ENCODE measurements around the gene BTBD18. TPM values are rescaled to one million over a fixed set of nuclear protein-coding genes. Genes with fewer than 3 reads are reported as not detected.

BTBD18 gene
- total and polyA plus RNA-seq, 2 experiments from 2014 or later, result 0.39 TPM; not detected in 1

DNA sequence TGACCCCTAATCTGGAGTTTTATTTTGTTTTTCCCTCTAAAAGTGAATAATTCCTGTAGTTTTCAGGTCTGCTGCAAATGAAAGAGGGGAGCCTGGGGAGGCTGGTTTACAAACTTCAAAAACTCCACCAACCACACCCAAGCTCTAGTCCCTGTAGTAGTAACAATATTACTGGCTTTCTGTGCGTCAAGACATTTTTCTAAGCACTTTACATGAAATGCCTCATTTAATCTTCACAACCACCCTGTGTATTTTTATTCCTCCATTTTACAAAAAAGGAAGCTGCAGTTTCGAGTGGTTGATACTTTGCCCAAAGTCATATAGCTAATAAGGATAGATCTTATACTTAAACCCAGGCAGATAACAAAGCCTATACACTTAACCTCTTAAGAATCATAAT lies 33.5 kb upstream of the BTBD18 start:
- H3K4me2 ChIP-seq, result no peak overlapping the region
- H3K9me2 ChIP-seq (replicated peaks; ENCODE audit: insufficient read depth), result no peaks in the 10 kb centered on the region
- DNase-seq (ENCODE audit: low spot score), result no peak
- WGBS (ENCODE audit: low lambda C conversion rate, missing lambda C conversion rate), result 95% methylated on average over 2 of the region's 2 CpGs
- H3K9me3 ChIP-seq (ENCODE audit: low read depth), result no peaks in the 10 kb centered on the region
- no peak overlapping the region for H2AFZ ChIP-seq
- no peak overlapping the region for H3K4me3 ChIP-seq
- H3K27ac ChIP-seq, result no peak overlapping the region
- peaks cover 38% of the 10 kb centered on the region for H4K20me1 ChIP-seq (ENCODE audit: insufficient read depth, poor library complexity, severe bottlenecking)
- TF ChIP-seq EZH2phosphoT487 (IDR thresholded peaks at IDR 0.05; ENCODE audit: low read depth, severe bottlenecking, unreplicated experiment) (no peak), EZH2 (IDR thresholded peaks at IDR 0.05; ENCODE audit: borderline replicate concordance) (no peak)
- TF ChIP-seq, protein P1, sequence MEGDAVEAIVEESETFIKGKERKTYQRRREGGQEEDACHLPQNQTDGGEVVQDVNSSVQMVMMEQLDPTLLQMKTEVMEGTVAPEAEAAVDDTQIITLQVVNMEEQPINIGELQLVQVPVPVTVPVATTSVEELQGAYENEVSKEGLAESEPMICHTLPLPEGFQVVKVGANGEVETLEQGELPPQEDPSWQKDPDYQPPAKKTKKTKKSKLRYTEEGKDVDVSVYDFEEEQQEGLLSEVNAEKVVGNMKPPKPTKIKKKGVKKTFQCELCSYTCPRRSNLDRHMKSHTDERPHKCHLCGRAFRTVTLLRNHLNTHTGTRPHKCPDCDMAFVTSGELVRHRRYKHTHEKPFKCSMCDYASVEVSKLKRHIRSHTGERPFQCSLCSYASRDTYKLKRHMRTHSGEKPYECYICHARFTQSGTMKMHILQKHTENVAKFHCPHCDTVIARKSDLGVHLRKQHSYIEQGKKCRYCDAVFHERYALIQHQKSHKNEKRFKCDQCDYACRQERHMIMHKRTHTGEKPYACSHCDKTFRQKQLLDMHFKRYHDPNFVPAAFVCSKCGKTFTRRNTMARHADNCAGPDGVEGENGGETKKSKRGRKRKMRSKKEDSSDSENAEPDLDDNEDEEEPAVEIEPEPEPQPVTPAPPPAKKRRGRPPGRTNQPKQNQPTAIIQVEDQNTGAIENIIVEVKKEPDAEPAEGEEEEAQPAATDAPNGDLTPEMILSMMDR (IDR thresholded peaks at IDR 0.05; ENCODE audit: poor library complexity), result no peak
- H3K4me1 ChIP-seq (ENCODE audit: insufficient read depth), result peaks cover 71% of the 10 kb centered on the region
- no peaks in the 10 kb centered on the region for H3K27me3 ChIP-seq
- peaks cover 99% of the 10 kb centered on the region for H3K79me2 ChIP-seq
- H3K36me3 ChIP-seq (replicated peaks; ENCODE audit: insufficient read depth, low read depth), result no peaks in the 10 kb centered on the region

DNA sequence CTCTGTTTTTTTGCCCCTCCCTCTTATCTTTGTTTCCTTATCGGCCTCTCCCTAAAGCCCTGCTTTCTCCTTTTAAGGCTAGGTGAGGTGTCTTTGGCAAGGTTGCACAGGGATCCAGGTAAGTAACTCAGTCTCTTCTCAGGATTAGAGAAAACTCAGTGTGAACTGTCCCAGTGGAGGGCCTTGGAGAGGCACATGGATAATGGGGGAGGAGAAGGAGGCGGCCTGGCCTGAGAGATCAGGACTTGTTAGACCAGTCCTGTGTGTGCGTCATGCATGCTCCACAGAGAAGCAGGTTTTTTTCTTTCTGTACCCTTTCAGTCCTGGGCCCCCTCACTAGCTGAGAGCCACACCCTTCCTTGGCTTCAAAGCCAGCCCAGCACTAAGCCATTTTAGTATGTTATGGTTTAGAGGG lies 29.9 kb upstream of the BTBD18 start:
- Histone ChIP-seq H3K27ac (peak overlapping the region; percentile 91), H3K4me1 (ENCODE audit: insufficient read depth) (peaks cover 74% of the 10 kb centered on the region), H3K79me2 (peaks cover 91% of the 10 kb centered on the region), H3K4me2 (peak overlapping the region; percentile 73), H3K9me3 (ENCODE audit: low read depth) (no peaks in the 10 kb centered on the region), H3K27me3 (no peaks in the 10 kb centered on the region), H3K4me3 (no peak overlapping the region), H3K9me2 (replicated peaks; ENCODE audit: insufficient read depth) (no peaks in the 10 kb centered on the region), H2AFZ (no peak overlapping the region), H4K20me1 (ENCODE audit: insufficient read depth, poor library complexity, severe bottlenecking) (peaks cover 28% of the 10 kb centered on the region), H3K36me3 (replicated peaks; ENCODE audit: insufficient read depth, low read depth) (no peaks in the 10 kb centered on the region)
- 61% methylated on average over 3 of the region's 3 CpGs for WGBS (ENCODE audit: low lambda C conversion rate, missing lambda C conversion rate)
- DNase-seq (ENCODE audit: low spot score), result peak; percentile 84
- TF ChIP-seq, protein P1 (IDR thresholded peaks at IDR 0.05; ENCODE audit: poor library complexity), result no peak
- TF ChIP-seq EZH2phosphoT487 (IDR thresholded peaks at IDR 0.05; ENCODE audit: low read depth, severe bottlenecking, unreplicated experiment) (no peak), EZH2 (IDR thresholded peaks at IDR 0.05; ENCODE audit: borderline replicate concordance) (no peak)

DNA sequence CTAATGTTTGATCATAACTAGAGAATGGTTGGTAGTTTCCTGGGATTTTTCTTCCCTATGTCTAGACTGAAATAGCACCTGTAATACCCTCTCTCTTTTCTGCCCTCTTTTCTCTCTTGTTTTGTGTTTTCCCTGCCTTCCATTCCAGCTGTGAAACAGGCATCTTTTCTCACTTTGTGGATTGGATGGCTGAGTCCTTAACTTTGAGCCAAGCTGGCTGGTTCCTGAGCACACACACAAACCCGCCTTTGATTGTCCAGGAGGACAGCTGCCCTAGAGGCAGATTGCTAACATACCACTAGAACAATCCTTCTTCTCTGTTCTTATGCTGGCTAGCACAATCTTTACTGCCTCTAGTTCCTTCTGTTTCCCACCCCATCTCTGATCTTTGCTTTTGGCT lies 27.7 kb upstream of the BTBD18 start:
- H3K9me3 ChIP-seq (ENCODE audit: low read depth), result no peaks in the 10 kb centered on the region
- TF ChIP-seq, protein P1 (IDR thresholded peaks at IDR 0.05; ENCODE audit: poor library complexity), result no peak
- TF ChIP-seq EZH2phosphoT487 (IDR thresholded peaks at IDR 0.05; ENCODE audit: low read depth, severe bottlenecking, unreplicated experiment) (no peak), EZH2 (IDR thresholded peaks at IDR 0.05; ENCODE audit: borderline replicate concordance) (no peak)
- no peaks in the 10 kb centered on the region for H3K9me2 ChIP-seq (replicated peaks; ENCODE audit: insufficient read depth)
- peak; percentile 52 for DNase-seq (ENCODE audit: low spot score)
- no peaks in the 10 kb centered on the region for H3K27me3 ChIP-seq
- H3K36me3 ChIP-seq (replicated peaks; ENCODE audit: insufficient read depth, low read depth), result no peaks in the 10 kb centered on the region
- peak overlapping the region; percentile 91 for H3K27ac ChIP-seq
- no peak overlapping the region for H2AFZ ChIP-seq
- H3K4me3 ChIP-seq, result no peak overlapping the region
- peaks cover 91% of the 10 kb centered on the region for H3K79me2 ChIP-seq
- peaks cover 77% of the 10 kb centered on the region for H3K4me1 ChIP-seq (ENCODE audit: insufficient read depth)
- 17% methylated on average over 1 of the region's 1 CpG for WGBS (ENCODE audit: low lambda C conversion rate, missing lambda C conversion rate)
- H3K4me2 ChIP-seq, result peak overlapping the region; percentile 73
- peaks cover 48% of the 10 kb centered on the region for H4K20me1 ChIP-seq (ENCODE audit: insufficient read depth, poor library complexity, severe bottlenecking)
